ENCODE measurements around the gene MAP2. TPM values are rescaled to one million over a fixed set of nuclear protein-coding genes. Genes with fewer than 3 reads are reported as not detected.

The MAP2 gene
- total and polyA plus RNA-seq, 9 donors, result 5.4 to 23.9 (median 9.6) TPM

- no peak overlapping the region for H3K4me3 ChIP-seq
- intact Hi-C loops (cut with DNase I), result no loop called here
- no peaks in the 10 kb centered on the region for H3K9me3 ChIP-seq
- H3K4me1 ChIP-seq (ENCODE audit: insufficient read depth), result no peaks in the 10 kb centered on the region
- DNase-seq, result no peak
- WGBS, 3 donors, result 70 to 75% (median 71%) methylated on average over 3 of the region's 3 CpGs
- H3K36me3 ChIP-seq, result no peaks in the 10 kb centered on the region
- no peaks in the 10 kb centered on the region for H3K27me3 ChIP-seq
- TF ChIP-seq CTCF (IDR thresholded peaks at IDR 0.05), result no peak
- no peak for TF ChIP-seq EP300 (IDR thresholded peaks at IDR 0.05)
- TF ChIP-seq POLR2A (IDR thresholded peaks at IDR 0.05), result no peak
- H3K27ac ChIP-seq, result no peak overlapping the region
These were observed 158.4 kb downstream of the MAP2 start for GRCh38 chr2:209582281-209582680.

- Histone ChIP-seq H3K36me3 (no peaks in the 10 kb centered on the region), H3K4me1 (ENCODE audit: insufficient read depth) (no peaks in the 10 kb centered on the region), H3K27ac (no peak overlapping the region), H3K9me3 (no peaks in the 10 kb centered on the region), H3K27me3 (no peaks in the 10 kb centered on the region), H3K4me3 (no peak overlapping the region)
- intact Hi-C loops (cut with DNase I), result no loop called here
- DNase-seq, result no peak
- TF ChIP-seq POLR2A (IDR thresholded peaks at IDR 0.05), result no peak
- TF ChIP-seq EP300 (IDR thresholded peaks at IDR 0.05), result no peak
- TF ChIP-seq CTCF (IDR thresholded peaks at IDR 0.05), result no peak
These were observed 160.6 kb downstream of the MAP2 start for GRCh38 chr2:209584472-209584871.

- Histone ChIP-seq H3K9me3 (no peaks in the 10 kb centered on the region), H3K27ac (no peak overlapping the region), H3K4me1 (ENCODE audit: insufficient read depth) (no peaks in the 10 kb centered on the region), H3K4me3 (no peak overlapping the region), H3K27me3 (no peaks in the 10 kb centered on the region), H3K36me3 (no peaks in the 10 kb centered on the region)
- 79 to 91% (median 89%) methylated on average over 5 of the region's 5 CpGs for WGBS, 3 donors
- TF ChIP-seq CTCF (IDR thresholded peaks at IDR 0.05) (no peak), POLR2A (IDR thresholded peaks at IDR 0.05) (no peak)
- DNase-seq, result no peak
- intact Hi-C loops (cut with DNase I), result no loop called here
These were observed 161.1 kb downstream of the MAP2 start for GRCh38 chr2:209584915-209585314.

GRCh38 chr2:209591021-209591420, 167.2 kb downstream of the MAP2 start:
- no peaks in the 10 kb centered on the region for H3K27me3 ChIP-seq
- DNase-seq, result no peak
- no peaks in the 10 kb centered on the region for H3K4me1 ChIP-seq (ENCODE audit: insufficient read depth)
- intact Hi-C loops (cut with DNase I), result no loop called here
- H3K27ac ChIP-seq, result no peak overlapping the region
- no peaks in the 10 kb centered on the region for H3K9me3 ChIP-seq
- no peak overlapping the region for H3K4me3 ChIP-seq
- 58 to 61% (median 58%) methylated on average over 2 of the region's 2 CpGs for WGBS, 3 donors
- no peak for TF ChIP-seq CTCF (IDR thresholded peaks at IDR 0.05)
- TF ChIP-seq POLR2A (IDR thresholded peaks at IDR 0.05), result no peak
- TF ChIP-seq EP300 (IDR thresholded peaks at IDR 0.05), result no peak
- H3K36me3 ChIP-seq, result no peaks in the 10 kb centered on the region

GRCh38 chr2:209592106-209592505, 168.3 kb downstream of the MAP2 start:
- TF ChIP-seq EP300 (IDR thresholded peaks at IDR 0.05), result no peak
- no peak for TF ChIP-seq CTCF (IDR thresholded peaks at IDR 0.05)
- TF ChIP-seq POLR2A (IDR thresholded peaks at IDR 0.05), result no peak
- WGBS, 3 donors, result 20 to 42% (median 24%) methylated on average over 3 of the region's 3 CpGs
- Histone ChIP-seq H3K27me3 (no peaks in the 10 kb centered on the region), H3K9me3 (no peaks in the 10 kb centered on the region), H3K4me1 (ENCODE audit: insufficient read depth) (no peaks in the 10 kb centered on the region), H3K27ac (no peak overlapping the region), H3K4me3 (no peak overlapping the region), H3K36me3 (no peaks in the 10 kb centered on the region)
- intact Hi-C loops (cut with DNase I), result no loop called here
- no peak for DNase-seq

Data from ovary (tissue), 9 donors.